NCI-H2081 (cell line): Measurements from ENCODE around the gene GTPBP8.
A peak's percentile ranks its signal among the peaks of the same experiment; 100 is the strongest.

Experiments
- DNase-seq, 2 experiments: peaks; one replicate each; lab custom pipeline; 2025; lab: John Stamatoyannopoulos, UW

The GTPBP8 gene

DNA sequence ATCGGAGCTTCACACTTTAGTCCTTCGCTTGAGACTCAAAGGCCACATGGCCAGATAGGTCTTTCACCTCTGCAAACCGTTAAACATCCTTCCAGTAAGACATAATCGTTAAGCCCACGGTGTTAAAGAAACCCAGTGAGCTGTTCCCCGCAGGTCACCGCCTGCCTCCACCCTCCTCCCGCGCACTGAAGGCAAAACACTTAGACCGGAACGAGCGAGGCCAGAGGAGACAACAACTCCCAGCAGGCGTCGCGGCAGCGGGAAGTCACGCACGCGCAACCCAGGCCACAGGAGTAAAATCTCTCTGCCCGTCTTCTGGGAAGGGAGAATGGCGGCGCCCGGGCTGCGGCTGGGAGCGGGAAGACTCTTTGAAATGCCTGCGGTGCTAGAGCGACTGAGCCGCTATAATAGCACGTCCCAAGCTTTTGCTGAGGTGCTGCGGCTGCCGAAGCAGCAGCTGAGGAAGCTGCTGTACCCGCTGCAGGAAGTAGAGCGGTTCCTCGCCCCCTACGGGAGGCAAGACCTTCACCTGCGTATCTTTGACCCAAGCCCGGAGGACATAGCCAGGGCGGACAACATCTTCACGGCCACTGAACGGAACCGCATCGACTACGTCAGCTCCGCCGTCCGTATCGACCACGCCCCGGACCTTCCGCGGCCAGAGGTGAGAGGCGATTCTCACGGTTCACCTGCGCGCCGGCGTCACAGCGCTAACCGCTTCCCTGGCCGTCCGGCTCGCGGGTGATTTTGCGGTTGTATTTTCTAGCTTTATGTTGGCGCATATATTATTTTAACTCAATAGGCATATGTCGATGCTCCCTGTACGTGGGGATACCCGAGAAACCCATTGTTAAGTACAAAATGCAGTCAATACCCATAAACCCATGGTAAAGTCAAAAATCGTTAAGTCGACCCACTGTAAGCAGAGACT is at the start of gene GTPBP8:
TSS of gene GTPBP8 (plus strand) at position 313 of the 931 bp plus-strand sequence. CDS start at position 329, 16 bp downstream.
- DNase-seq: peak; percentile 91 to 93

DNA sequence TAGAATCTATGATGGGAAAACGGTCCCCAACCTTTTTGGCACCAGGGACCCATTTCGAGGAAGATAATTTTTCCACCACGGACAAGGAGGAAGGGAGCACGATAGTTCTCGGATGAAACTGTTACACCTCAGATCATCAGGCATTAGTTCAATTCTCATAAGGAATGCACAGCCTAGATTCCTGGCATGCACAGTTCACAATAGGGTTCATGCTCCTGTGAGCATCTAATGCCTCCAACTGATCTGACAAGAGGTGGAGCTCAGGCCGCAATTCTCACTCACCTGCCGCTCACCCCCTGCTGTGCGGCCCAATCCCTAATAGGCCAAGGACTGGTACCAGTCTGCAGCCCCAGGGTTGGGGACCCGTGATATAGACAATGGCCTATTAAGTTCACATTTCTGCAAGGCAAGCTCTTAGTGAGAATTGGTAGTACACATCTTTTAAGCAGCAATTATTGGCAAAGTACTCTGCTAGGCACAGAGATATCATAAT is 42.4 kb upstream of the GTPBP8 start:
- DNase-seq: no peak

DNA sequence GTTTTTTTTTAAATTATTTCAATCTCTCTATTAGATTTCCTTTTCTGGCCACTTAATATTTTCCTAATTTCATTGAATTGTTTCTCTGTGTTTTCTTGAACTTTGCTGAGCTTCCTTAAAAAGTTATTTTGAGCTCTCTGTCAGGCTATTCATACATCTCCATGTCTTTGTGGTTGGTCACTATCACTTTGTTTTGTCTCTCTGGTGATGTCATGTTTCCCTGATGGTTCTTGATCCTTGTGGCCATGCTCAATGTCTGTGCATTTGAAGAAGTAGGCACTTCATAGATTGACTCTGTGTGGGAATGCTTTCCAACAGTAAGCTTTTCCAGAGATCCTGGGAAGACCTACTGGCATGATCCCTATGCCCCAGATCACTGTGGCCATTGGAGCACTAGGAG is 34.4 kb upstream of the GTPBP8 start:
- no peak for DNase-seq

DNA sequence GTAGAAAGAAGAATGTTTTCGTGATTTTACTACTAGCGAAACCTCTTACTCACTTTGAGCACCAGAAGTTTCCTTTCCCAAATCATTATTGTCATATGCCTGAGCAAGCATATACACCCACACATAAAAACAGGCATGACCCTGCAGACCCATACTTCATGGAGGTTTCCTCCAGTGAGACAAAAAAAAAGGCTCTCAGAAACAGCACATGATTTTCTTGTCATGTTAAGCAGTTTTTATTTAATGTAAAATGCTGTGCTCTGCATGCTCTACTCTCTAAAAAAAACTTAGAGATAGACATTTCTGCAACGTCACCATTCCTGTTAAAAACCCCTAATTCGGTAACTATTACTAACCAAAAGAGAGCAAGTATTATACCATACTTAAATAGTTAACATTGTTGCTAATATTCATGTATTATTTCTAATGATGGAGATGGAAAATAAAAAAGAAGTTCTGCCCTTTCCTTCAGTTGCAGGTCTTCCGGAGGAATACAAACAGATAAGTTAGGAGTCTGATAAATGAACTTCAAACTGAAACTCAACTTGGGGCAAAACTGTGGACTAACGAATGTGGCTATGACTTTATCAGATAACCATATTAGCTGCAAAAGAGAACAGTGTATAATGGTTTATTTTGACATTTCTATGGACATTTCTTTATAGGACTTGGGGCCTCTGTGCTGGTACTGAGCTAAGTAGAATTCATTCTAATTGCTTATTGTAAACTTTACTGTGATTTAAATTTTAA is 31.8 kb upstream of the GTPBP8 start:
- no peak for DNase-seq

DNA sequence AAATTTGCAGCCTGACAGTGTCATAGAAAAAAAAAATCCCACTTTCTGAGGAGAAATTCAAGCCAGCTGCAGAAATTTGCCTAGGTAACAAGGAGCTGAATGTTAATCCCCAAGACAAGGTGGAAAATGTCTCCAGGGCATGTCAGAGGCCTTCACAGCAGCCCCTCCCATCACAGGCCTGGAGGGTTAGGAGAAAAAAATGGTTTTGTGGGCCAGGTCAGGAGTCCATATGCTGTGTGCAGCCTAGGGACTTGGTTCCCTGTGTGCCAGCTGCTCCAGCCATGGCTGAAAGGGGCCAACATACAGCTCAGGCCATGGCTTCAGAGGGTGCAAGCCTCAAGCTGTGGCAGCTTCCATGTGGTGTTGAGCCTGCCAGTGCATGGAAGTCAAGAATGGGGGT is 27.1 kb upstream of the GTPBP8 start:
- no peak for DNase-seq

DNA sequence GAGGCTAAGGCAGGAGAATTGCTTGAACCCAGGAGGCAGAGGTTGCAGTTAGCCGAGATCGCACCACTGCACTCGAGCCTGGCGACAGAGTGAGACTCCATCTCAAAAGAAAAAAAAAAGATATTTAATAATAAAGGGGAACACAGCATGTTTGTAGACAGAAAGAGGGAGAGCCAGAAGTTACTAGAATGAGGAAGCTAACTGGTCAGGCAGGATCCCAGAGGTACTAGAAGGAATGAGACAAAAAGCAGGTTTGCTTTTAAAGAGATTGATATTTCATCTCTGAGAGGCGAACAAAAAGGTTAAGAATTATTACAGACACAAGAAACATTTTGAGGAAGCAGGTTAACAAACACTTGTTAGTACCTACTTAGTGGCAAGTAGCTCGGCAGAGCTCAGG is 25.1 kb upstream of the GTPBP8 start:
- DNase-seq: no peak

DNA sequence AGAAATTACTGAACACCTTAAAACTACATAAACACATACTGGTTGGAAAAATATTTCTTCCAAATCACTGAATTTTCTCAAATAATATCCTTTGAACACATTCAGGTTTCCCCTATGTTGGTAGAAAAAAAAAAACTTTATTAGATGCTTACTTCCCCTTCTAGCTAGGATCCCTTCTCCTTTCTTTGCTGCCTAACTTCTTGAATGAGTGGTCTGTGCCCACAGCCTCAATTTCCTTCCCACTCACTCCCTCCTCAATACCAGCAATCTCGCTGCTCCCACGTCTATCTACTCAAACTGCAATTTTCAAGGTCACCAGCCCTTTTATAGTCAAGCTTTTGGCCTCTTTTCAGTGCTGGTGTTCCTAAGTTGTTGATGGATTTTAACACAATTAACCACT is 24.2 kb upstream of the GTPBP8 start:
- no peak for DNase-seq

DNA sequence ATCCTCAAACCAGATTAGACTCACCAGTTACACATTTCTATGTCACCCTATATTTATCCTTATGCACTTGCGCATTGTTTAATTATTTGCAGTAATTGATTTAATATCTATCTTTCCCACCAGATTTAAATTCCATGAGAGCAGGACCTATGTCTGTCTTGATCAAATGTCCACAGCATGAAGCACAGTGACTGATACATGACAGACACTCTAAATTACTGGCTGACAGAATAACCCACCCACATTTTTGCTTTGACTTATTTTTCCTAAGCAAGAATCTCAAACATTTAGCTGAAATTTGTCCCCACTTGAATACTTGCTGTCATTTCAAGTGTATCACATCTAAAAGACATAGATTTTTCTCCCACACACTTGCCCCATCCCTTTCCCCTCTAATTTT is 23.4 kb upstream of the GTPBP8 start:
- no peak for DNase-seq

DNA sequence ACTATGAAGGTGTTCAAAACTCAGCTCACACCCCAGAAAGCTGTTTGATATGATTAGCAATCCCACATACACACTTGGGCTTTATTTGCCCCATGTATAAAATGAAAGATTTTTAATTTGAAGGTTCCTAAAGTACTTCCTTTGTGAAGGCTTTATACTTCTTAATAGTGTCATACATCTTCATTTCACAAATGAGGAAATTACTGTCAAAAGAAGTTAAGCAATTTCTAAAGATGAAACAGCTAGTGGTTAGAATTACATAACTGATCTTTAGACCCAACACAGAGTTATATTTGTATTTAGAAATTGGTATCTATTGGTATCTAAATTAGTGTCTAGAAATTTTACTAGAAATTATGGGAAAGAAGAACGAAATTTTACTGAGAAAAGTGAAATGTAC is 23.0 kb upstream of the GTPBP8 start:
- DNase-seq: no peak

DNA sequence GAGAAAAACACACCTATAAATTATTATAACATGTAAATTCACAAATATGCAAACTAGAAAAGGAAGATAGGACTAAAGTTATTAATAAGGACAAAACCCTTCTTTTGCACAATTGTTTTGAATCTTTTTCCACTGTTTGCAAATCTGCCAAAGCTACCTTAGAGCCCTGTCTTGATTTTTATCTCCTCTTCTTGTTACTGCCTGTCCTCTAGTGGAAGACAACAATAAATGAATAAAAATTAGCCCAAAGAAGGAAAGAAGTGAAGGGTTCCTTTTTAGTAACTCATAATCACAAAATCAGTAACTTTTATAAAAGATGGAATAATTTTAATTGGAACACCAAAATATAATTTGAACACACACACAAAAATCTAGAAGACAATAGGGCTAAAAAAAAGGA is 18.6 kb upstream of the GTPBP8 start:
- DNase-seq: no peak

DNA sequence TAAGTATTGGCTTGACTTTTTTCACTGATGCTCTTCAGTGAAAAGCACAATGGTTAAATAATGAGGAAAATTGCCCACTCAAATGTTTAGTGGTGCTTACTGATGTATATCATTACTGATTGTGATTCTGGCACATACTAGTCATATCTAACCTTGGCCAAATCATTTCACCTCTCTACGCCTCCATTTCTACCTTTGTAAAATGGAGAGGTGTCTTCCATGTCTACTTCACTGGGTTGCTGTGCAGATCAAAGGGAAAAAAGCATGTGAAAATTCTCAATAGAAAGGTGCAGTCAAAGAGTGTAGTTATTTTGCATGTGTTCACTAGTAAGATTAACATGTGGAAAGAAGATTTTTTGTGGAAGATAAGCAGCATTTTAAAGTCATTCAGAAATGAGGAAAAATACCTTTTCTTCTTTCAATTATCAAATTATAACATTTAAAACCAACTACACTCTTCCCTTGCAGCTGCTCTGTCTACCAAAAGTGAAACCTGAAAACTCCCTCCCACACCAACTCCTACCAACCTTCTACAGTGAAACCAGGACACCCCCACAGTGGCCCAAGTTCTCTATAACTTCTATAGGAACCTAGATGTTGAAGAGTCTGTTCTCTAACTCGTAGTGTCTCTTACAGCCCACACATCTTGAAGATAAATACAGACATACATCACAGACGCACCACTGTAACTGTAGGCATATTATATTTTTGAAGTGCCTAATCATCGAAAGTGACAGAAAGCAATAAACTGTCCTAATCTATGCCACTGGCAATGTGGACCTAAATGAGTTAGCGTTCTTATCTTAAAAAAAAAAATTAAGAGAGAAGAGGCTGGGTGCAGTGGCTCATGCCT is 17.2 kb upstream of the GTPBP8 start:
- DNase-seq: no peak

DNA sequence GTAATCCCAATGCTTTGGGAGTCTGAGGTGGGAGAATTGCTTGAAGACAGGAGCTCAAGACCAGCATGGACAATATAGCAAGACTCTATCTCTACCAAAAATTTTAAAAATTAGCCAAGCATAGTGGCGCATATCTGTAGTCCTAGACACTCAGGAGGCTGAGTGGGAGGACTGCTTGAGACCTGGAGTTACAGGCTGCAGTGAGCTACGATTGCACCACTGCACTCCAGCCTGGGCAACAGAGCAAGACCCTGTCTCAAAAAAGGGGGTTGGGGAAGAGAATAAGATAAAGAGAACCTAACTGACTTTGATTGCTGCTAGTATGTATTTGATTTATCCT is 16.6 kb upstream of the GTPBP8 start:
- no peak for DNase-seq

DNA sequence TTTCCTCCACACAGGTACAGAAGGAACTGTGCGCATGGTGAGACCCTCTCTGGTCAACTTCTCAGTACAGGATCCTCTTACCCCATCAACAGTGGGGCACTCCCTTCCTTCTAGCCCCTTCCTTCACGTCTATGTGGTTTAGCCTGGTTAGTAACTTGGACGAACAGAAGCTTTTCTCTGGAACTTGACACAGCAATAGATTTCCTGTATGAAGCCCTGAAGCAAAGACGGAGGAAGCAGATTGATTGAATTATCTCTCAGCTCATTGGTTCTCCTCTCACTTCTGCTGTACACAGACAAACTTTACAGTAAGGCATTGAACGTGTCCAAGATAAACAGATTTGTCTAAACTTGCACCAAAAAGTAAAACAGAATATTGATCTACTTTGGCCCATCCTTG is 15.9 kb upstream of the GTPBP8 start, which contains the start of gene CD200R1:
TSS of gene CD200R1 (minus strand) at position 210 of the 400 bp plus-strand sequence. CDS start 246 bp downstream, outside the sequence.
- no peak for DNase-seq

DNA sequence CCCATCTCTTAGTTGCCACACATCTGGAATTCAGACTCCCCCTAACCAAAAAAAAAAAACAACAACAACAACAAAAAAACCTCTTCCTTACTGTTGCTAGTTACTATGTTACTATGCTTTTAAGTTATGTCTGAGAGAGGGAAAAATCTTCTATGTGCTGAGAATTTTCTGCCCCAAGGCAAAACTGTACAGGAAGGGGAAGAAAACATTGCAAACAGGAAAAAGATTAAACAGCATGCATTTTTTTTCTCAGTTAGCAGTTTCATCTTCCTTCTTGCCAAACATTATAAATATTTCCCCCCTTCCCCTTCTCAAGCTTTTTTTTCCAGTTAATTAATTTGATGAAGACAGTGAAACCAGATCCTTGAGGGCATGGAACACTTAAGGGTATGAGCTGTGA is 14.8 kb upstream of the GTPBP8 start:
- DNase-seq: no peak

DNA sequence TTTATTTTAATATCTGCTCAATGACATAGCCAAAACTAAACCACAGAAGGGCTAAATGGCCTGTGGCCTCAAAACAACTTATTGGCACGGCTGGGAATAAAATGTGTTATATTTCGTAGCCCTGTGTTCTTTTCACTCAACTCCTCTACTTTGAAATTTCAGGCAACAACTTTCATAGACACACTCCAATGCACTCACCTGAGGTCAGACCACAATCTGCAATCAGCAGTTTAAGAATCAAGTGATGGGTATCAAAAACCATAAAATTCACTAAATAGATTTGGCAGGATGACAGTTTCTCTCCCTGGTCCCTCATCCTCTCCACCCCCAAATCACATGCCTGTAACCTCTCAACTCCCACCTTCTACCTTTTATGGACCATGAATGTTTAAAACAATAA is 13.8 kb upstream of the GTPBP8 start:
- no peak for DNase-seq

DNA sequence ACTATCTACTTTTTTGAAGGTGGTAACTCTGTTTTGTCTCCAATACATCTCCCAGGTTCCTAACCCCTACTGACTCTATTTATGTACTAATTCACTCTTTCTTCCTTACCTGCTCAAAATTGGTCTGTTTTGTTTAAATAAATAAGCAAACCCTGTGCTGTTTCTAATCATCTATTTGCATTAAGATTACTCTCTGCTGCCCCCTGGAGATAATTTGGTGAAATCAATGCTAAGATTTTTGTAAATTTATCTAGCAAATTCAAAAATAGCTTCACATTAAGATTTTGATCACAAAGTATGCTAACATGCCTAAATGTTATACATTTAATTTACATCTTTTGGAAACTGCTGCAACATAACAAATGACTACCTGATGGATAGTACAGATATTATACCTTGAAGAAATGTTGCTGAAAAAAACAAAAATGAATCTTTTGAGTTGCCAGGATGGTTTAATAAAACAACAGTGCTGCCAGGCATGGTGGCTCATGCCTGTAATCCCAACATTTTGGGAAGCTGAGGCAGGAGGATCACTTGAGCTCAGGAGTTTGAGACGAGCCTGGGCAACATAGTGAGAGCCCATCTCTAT is 11.4 kb upstream of the GTPBP8 start:
- peak; percentile 11 to 48 for DNase-seq

DNA sequence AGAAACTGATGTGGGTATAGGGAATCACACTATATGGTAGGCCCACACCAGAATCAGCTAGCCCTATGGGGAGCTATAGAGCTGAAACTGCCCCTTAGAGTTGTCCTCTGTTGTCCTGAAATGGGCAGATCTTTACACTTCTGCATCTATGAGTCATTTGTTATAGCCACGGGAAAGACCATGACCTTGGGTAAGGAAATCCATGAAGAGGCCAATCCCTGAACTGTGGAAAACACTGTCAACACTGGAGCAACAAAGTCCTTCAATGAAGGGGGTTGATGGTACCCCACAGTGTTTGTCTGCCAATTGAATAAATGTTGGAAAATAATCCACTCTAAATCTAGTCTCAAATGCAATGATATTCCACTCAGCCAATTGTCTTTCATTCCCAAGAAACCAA is 10.7 kb upstream of the GTPBP8 start:
- no peak for DNase-seq

DNA sequence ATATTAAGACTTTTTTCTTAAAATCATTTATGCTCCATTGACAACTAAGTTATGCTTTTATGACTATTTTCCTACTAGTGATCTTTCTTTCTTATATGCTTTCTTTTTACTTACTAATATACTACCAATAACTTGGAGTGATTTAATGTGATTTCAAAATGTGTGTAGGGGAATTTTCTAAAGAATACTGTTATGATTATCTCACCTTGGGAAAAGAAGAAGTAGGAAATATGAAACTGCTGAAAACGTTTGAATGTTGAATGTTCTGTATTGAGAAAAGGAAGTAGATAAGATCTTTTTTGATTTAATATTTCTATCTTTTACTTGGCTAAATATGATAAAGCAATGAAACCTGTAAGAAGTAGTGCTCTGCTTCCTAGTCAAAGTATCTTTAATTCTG is 8.1 kb upstream of the GTPBP8 start:
- DNase-seq: no peak

DNA sequence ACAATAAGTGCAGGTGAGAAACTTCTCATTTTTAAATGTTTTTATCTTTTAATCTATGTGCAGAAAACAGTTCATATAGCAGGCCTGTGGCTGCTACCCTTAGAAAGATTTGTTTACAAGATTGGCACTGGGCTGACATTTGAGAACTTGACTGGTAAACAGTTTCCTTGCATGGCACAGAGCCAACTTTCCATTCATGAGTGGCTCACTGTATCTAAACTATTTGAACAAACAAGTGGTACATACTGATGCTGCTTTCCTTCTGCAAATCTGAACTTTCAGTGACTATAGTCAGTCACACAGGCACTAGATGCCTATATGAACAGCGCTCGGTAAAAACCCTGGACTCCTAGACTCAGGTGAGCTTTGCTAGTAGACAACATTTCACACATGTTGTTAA is 6.3 kb upstream of the GTPBP8 start:
- DNase-seq: peak in 1 of 2 experiments; percentile 11

DNA sequence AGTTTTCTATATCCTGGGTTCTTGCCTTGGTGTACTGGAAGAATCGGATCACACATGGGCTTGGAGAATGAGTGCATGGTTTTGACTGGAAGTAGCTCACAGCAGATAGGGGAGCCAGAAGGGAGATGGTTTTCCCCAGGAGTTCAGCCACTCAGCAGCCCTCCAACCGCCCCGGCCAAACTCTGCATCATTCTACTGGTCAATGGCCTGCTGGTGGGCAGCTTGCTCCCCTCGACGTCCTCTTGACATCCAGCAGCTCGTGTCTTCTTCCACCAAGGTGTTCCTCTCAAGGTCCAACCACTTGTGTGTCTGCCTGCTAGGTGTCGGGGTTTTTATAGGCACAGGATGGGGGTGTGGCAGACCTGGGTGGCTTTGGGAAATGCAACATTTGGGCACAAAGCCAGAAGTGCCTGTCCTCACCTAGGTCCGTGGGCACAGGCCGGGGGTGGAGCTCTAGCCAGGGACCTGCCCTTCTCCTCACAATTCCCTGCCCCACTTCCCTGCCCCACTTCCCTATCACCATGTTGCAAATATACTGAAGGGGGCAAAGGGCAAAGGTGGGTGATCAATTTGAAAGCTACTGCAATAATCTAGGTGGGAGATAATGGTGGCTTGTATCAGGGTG is 3.0 kb upstream of the GTPBP8 start:
- DNase-seq: no peak

DNA sequence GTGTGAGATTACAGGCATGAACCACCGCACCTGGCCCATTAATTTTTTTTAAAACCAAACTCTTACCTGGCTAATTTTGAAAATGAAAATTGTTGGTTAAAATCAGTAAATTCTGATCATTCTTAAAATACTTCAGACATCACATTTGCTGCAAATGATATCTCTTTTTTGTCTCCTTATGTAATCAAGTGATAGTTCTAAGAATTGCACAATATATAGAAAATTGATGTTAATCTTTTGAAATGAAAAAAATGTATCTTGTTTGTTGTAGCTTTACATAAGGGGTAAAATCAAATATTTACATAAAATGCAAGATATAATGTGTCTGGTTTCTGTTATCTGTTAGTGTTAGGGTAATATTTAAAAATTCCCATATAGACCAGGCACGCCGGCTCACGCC is 5.0 kb downstream of the GTPBP8 start:
- no peak for DNase-seq
